ENCODE data around the gene ETF1.

The ETF1 gene

DNA sequence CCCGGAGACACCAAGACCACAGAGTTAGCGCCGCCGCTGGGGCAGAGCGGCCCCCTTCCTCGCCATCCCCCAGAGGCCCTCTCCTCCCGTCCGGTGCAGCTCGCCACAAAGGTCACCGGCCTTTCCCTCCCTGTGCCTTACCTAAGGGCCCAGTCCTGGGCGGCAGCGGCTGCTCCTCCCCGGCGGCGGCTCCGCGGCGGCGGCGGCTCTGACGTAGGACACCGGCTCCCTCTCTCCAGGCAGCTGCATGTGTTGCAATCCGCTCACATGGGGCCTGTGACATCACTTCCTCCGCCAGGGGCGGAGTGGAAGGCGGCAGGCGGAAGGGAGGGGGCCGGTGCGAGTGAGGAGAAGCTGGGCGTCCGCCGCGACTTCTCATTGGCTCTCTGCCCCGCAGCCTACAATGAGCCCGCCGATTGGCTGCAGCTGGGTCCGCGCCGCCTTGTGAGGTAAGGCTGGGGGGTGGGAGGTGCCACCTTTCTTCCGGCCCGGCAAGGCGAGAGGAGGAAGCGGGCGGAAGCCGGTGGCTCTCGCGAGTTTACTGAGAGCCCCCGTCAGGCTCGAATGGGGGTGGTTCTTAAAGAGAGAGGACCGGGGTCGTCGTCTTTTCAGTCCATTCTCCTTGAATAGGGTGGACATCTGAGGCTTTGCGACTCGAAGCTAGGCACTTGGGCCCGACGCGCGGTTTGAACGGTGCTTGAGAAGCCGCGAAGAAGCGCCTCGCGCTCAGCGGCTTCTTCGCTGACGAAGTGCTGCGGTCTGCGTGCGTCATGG is at the start of gene ETF1:
Gene ETF1 (minus strand): TSS at position 281 of the 774 bp plus-strand sequence. CDS start 318 bp downstream, outside the sequence.
- DNase-seq = peak; percentile 96

DNA sequence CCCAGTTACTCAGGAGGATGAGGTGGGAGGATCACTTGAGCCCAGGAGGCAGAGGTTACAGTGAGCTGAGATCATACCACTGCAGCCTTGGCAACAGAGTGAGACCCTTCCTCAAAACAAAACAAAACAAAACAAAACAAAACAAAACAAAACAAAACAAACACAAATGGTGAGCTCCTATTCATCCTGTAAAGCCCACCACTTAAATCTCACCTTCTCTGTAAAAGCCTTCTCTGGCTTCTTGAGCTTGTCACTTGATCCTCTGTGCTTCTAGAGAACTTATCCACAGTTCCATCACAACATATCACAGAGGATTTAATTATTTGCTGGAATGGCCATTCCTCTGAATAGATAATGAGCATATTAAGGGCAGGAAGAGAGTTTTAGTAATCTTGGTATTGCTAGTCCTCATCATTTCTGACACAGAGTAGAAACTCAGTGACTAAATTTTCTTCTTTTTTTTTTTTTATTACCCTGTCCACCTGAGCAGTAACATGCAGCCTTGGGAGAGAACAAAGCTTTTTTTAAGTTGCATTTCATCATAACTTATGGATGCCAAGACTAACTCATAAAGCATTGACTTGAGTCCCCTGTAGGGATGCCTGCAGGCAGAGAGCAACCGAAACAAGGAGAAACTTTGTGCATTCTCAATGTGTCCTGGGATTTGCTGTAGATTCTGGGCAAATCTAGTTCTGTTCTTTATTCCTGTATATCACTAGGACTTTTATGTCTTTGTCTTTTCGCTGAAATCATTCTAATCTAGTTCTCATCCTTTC is 45.2 kb upstream of the ETF1 start:
- no peak for DNase-seq

DNA sequence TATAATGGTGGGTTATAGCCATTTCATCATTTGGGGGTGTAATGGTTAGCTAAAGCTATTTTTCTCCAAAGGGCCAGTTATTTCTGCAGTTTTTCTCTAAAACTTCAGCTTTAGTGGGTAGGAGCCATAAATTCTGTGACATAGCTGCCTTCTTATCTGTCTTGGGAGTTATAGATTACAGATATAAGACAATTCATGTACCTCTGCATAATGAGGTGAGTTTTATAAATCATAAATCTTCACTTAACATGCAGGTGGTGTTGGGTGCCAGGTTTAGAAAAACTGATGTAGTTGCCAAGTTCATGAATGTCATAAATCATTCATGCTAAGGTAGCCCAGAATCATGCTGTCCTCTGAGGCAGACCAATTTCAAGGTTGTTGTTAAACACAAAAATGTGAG is 42.1 kb upstream of the ETF1 start:
- DNase-seq = no peak

- no peak for DNase-seq
These were observed 41.1 kb upstream of the ETF1 start for GRCh38 chr5:138583984-138584637.

GRCh38 chr5:138582959-138583358 is 39.9 kb upstream of the ETF1 start:
- no peak for DNase-seq

GRCh38 chr5:138580777-138581176 is 37.7 kb upstream of the ETF1 start:
- no peak for DNase-seq

- no peak for DNase-seq
These were observed 37.0 kb upstream of the ETF1 start for GRCh38 chr5:138580001-138580400.

DNA sequence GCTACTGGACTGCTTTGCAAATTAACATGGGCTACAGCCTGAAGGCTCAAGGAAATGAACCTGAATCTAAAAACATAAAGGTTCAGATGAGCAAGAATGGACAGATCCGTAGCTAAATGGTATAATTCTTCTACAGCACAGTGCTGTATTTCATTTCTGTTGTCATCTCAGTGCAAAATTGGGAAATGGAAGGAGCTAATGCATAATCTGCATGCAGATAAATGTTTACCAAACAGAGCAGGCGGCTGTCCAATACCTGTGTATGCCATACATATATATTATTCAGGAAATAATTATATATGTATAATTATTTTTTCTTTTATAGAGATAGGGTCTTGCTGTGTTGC is 36.5 kb upstream of the ETF1 start:
- no peak for DNase-seq

DNA sequence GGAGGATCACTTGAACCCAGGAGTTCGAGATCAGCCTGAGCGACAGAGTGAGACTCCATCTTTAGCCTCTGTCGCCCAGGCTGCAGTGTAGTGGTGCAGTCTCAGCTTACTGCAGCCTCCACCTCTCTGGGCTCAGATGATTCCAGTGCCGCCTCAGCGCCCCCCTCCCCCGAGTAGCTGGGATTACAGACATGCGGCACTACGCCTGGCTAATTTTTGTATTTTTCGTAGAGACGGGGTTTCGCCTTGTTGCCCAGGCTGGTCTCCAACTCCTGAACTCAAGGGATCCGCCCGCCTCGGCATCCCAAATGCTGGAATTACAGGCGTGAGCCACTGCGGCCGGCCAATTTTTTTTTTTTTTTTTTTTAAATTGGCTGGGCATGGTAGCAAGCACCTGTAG is 34.4 kb upstream of the ETF1 start:
- no peak for DNase-seq

DNA sequence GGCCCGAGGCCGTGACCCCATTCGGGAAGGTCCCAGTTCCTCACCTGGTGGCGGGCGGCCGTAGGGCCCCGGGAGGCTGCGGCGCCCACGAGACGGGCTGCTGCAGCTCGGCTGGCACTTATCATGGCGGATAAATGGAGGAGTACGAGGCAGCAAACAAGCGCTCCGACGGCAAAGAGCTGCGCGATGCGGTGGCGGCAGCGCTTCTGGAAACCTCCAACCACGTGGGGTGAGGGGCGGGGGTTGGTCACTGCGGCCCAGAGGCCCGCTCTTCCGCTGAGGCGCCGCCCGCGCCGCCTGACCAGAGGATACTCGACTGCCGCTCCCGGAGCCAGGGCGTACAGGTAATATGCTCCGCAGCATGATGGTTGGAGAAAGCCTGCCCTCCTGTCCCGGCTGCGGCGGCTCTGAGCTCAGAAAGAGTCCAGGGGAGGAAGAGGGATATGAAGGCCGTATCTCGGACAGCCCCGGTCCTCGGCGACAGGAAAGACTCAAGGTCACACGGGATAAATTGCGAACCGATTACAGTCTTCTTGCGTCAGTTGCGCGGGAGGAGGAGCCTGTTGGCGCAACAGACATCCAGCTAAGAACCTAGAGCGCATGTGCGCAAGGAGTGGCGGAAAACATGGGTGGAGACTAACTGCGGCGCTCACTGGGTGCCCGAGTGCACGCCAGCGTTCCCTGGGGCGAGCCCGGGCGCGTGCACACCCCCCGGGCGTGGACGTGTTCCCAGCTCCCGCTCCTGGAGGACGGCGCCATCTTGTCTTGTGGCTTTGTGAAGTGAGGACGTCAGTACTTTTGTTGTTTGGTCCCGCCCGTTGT is 32.4 kb upstream of the ETF1 start, which contains the start of gene HSPA9:
Gene HSPA9 (minus strand): TSS at position 208 of the 822 bp plus-strand sequence. CDS start 83 bp downstream, at position 125.
- peak; percentile 97 for DNase-seq

- DNase-seq = no peak
These were observed 31.7 kb upstream of the ETF1 start for GRCh38 chr5:138574744-138575193.

- no peak for DNase-seq
These were observed 31.1 kb upstream of the ETF1 start for GRCh38 chr5:138573949-138574670.

- DNase-seq = no peak
These were observed 30.2 kb upstream of the ETF1 start for GRCh38 chr5:138573223-138573622.

DNA sequence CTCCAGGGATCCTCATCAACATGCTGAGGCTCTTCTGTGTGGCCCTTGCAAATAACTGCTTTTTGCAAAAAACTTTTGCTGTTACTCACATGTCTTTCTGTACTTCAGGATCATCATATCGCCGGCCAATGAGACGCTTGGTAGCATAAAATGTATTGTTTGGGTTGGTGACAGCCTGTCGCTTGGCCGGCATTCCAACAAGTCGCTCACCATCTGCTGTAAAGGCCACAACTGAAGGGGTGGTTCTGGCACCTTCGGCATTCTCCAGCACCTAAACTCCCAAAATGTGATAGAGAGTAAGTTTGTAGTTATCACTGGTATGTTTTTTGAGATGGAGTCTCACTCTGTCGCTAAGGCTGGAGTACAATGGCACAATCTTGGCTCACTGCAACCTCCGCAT is 27.8 kb upstream of the ETF1 start:
- DNase-seq = no peak

DNA sequence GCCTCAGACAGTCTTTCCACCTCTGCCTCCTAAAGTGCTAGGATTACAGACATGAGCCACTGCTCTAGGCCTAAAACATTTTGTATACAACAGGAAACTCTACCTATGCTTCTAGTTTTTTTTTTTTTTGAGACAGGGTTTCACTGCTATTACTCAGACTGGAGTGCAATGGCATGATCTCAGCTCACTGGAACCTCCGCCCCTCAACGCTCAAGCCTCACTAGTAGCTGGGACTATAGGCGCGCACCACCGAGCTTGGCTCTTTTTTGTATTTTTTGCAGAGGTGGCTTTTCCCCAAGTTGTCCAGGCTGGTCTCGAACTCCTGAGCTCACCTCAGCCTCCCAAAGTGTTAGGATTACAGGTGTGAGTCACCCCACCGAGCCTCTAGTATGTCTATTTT is 26.7 kb upstream of the ETF1 start:
- no peak for DNase-seq

GRCh38 chr5:138568061-138568824 is 25.2 kb upstream of the ETF1 start:
- DNase-seq = no peak

DNA sequence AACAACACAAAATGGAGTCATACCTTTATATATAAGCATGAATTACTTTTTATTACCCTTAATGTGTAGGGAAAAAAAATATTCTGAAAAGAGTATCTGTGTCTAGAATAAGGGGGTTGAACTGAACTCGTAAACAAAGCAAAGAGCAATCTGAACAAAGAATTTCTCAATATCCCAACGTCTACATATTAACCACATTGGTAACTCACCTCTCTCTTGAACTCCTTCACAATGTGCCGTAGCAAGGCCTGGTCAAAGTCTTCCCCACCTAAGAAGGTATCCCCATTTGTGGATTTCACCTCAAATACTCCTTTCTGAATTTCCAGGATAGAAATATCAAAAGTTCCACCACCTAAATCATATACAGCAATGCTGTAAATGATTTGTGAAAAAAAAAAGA is 23.8 kb upstream of the ETF1 start:
- no peak for DNase-seq

DNA sequence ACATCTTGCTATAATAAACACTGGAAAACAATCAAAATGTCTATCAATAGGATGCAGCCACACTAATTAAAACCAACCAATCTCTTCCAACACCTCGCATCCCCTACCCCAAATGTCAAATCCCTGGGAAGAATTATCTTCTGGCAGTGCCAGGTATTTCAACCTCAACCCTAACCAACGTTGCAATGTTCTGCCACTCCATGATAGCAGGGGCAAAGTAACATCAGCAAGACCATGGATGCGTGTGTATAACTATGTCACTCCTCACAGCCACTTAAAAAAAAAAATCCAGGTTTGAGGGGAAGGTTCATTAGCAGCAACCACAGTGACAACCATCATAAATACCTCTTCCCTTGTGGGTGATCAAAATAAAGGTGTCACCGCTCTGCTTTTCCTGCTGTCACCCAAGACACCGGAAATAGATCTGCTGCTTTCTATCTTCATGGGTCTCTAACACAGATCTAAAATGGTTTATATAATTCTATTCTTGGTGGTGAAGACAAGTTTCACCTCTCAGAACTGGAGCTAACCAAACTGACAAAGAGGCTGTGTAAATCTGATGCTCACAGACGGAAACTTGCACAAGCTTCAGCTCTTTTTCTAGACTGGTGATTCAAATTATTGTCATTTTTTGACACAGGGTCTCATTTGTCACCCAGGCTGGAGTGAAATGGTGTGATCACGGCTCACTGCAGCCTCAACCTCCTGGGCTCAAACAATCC is 22.2 kb upstream of the ETF1 start:
- DNase-seq = no peak

DNA sequence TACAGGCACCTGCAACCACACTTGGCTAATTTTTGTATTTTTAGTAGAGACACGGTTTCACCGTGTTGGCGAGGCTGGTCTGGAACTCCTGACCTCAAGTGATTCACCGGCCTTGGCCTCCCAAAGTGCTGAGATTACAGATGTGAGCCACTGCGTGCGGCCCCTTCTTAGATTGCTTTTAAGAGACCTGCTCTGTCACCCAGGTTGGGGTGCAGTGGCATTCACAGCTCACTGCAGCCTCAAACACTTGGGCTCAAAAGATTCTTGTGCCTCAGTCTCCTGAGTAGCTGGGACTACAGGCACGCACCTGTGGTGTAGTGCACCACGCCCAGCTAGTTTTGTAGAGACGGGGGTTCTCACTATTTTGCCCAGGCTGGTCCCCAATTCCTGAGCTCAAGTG is 21.2 kb upstream of the ETF1 start:
- DNase-seq = no peak

DNA sequence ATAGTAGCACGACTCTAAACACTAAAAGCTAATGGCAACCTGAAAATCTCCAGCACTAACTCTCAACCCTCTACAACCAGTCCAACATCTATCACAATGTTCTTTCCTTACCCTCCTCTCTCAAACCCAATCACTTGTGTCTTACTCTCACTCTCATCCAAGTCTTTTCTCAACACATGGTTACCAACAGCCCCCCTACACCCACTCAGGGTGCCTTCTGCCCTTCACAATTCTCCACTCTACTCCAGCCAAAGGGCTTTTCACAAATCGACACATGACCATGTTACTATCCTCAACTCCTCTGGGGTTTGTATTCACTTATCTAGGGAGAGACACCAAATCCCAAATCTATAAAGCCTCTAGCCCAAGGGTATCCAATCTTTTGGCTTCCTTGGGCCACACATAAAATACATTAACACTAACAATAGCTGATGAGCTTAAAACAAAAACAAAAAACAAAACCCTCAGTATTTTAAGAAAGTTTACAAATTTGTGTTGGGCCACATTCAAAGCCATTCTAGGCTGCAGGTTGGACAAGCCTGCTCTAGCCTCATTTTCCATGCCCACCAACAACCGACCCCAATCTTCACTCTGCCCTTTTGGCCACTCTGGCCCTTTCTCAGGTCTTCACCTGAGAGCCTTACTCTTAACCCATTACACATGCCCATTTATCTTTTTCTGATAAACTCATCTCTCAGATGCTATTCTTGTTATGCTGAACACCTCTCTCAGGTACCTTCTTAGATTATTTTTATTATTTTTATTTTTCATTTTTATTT is 20.5 kb upstream of the ETF1 start:
- no peak for DNase-seq
